Measurements from ENCODE around the gene CIB1. TPM values are rescaled to one million over a fixed set of nuclear protein-coding genes. Genes with fewer than 3 reads are reported as not detected.

Gene CIB1
- polyA plus RNA-seq, 2 of the 4 experiments (the other 2 are of a cell fraction): 84.1 to 120 TPM

- no peak for TF ChIP-seq FOSL2 (IDR thresholded peaks at IDR 0.05)
- TF ChIP-seq FOSL2 (CRISPR knock-in tag; IDR thresholded peaks at IDR 0.05): no peak
- no peak for TF ChIP-seq ZC3H11A (IDR thresholded peaks at IDR 0.05)
- TF ChIP-seq RAD21 (conservative IDR thresholded peaks at IDR 0.05 in 1 of 2, IDR thresholded peaks at IDR 0.05 in 1 of 2): peak in 1 of 2 experiments; percentile 16; a peak in 1 of 5 replicates
- peak in 1 of 2 experiments; percentile 59; a peak in 1 of 5 replicates for TF ChIP-seq JUN (IDR thresholded peaks at IDR 0.05)
- TF ChIP-seq EHF (CRISPR knock-in tag; IDR thresholded peaks at IDR 0.05): no peak
- TF ChIP-seq BHLHE40 (IDR thresholded peaks at IDR 0.05; ENCODE audit: low read depth, low read length): no peak
- peak; percentile 51; the same call in 1 of the 2 replicates for TF ChIP-seq MAX (IDR thresholded peaks at IDR 0.05)
- TF ChIP-seq RCOR1 (IDR thresholded peaks at IDR 0.05; ENCODE audit: low read depth, low read length): no peak
- TF ChIP-seq CHD2 (IDR thresholded peaks at IDR 0.05; ENCODE audit: low read length, partially characterized antibody): no peak
Measured at GRCh38 chr15:90191794-90192509, 41.8 kb downstream of the CIB1 start (continued).

- ChIA-PET CTCF (interaction anchor here (1.0 to 7.4 kb wide), 10 partner anchors 10 to 220 kb away, joined by 3 to 68 read pairs (median 6); partner anchors contain the start of gene SEMA4B), POLR2A (interaction anchor here (1.2 to 2.4 kb wide), 3 partner anchors 10 to 42 kb away, joined by 3 to 22 read pairs (median 7); partner anchors contain the start of genes CIB1, GDPGP1 and SEMA4B)
- H3K9me3 ChIP-seq: no peaks in the 10 kb centered on the region
- peak overlapping the region; percentile 61 for H3K4me2 ChIP-seq
- no peak for TF ChIP-seq RARB (CRISPR knock-in tag; IDR thresholded peaks at IDR 0.05)
- TF ChIP-seq HEYL (CRISPR knock-in tag; IDR thresholded peaks at IDR 0.05): no peak
- TF ChIP-seq CBX2 (IDR thresholded peaks at IDR 0.05; ENCODE audit: borderline replicate concordance, low read depth): no peak
- no peak for TF ChIP-seq ZFP36 (IDR thresholded peaks at IDR 0.05; ENCODE audit: borderline replicate concordance, partially characterized antibody)
- TF ChIP-seq FOSL2 (IDR thresholded peaks at IDR 0.05): no peak
- no peak for TF ChIP-seq FOSL2 (CRISPR knock-in tag; IDR thresholded peaks at IDR 0.05)
- no peak for TF ChIP-seq TFCP2L1 (CRISPR knock-in tag; IDR thresholded peaks at IDR 0.05)
- TF ChIP-seq RAD21 (conservative IDR thresholded peaks at IDR 0.05 in 1 of 2, IDR thresholded peaks at IDR 0.05 in 1 of 2): no peak
- no peak for TF ChIP-seq RCOR1 (IDR thresholded peaks at IDR 0.05; ENCODE audit: low read depth, low read length)
- TF ChIP-seq JUN (IDR thresholded peaks at IDR 0.05): no peak
- TF ChIP-seq EHF (CRISPR knock-in tag; IDR thresholded peaks at IDR 0.05): no peak
- TF ChIP-seq KDM5A (IDR thresholded peaks at IDR 0.05): no peak
- TF ChIP-seq HDAC2 (IDR thresholded peaks at IDR 0.05): no peak
- no peak for TF ChIP-seq BHLHE40 (IDR thresholded peaks at IDR 0.05; ENCODE audit: low read depth, low read length)
- TF ChIP-seq MAZ (IDR thresholded peaks at IDR 0.05; ENCODE audit: borderline replicate concordance, low read depth, low read length): no peak
- TF ChIP-seq, protein P1, sequence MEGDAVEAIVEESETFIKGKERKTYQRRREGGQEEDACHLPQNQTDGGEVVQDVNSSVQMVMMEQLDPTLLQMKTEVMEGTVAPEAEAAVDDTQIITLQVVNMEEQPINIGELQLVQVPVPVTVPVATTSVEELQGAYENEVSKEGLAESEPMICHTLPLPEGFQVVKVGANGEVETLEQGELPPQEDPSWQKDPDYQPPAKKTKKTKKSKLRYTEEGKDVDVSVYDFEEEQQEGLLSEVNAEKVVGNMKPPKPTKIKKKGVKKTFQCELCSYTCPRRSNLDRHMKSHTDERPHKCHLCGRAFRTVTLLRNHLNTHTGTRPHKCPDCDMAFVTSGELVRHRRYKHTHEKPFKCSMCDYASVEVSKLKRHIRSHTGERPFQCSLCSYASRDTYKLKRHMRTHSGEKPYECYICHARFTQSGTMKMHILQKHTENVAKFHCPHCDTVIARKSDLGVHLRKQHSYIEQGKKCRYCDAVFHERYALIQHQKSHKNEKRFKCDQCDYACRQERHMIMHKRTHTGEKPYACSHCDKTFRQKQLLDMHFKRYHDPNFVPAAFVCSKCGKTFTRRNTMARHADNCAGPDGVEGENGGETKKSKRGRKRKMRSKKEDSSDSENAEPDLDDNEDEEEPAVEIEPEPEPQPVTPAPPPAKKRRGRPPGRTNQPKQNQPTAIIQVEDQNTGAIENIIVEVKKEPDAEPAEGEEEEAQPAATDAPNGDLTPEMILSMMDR (IDR thresholded peaks at IDR 0.05): no peak
- TF ChIP-seq, protein P2, sequence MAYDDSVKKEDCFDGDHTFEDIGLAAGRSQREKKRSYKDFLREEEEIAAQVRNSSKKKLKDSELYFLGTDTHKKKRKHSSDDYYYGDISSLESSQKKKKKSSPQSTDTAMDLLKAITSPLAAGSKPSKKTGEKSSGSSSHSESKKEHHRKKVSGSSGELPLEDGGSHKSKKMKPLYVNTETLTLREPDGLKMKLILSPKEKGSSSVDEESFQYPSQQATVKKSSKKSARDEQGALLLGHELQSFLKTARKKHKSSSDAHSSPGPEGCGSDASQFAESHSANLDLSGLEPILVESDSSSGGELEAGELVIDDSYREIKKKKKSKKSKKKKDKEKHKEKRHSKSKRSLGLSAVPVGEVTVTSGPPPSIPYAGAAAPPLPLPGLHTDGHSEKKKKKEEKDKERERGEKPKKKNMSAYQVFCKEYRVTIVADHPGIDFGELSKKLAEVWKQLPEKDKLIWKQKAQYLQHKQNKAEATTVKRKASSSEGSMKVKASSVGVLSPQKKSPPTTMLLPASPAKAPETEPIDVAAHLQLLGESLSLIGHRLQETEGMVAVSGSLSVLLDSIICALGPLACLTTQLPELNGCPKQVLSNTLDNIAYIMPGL (CRISPR knock-in tag; IDR thresholded peaks at IDR 0.05; ENCODE audit: borderline replicate concordance): no peak
- no peak for TF ChIP-seq ZSCAN20 (CRISPR knock-in tag; IDR thresholded peaks at IDR 0.05)
- FAIRE-seq (no peak), DNase-seq (ENCODE audit: low read depth in 1 of 2, low spot score in 1 of 2) (no peak), ATAC-seq (peak in 1 of 2 experiments; percentile 22; a peak in 4 of 6 replicates)
- no peak overlapping the region for H3K4me3 ChIP-seq
- H3K27ac ChIP-seq: peak overlapping the region; percentile 74 to 89
- 88% methylated on average over 3 of the region's 3 CpGs for WGBS (ENCODE audit: missing lambda C conversion rate)
- peaks cover 58% of the 10 kb centered on the region for H3K4me1 ChIP-seq
Measured at GRCh38 chr15:90191344-90191687, 42.4 kb downstream of the CIB1 start.

All from A549 (cell line).